Stimulated activated naive CD8-positive, alpha-beta T cell treated with anti-CD3 and anti-CD28 coated beads, Interleukin-15, amount 100 ng/mL, for 72 hours (primary cell): Measurements from ENCODE around the gene TTC28.
A peak's percentile ranks its signal among the peaks of the same experiment; 100 is the strongest.

Experiments used
- ATAC-seq: fragments of 150-1000 bp; cut with Tn5 transposase; 2 replicates; pipeline ENCODE4 v1.10.0; 2021; ENCODE audit warnings: mild to moderate bottlenecking, moderate library complexity
- DNase-seq, 2 donors: peaks; one replicate each; pipeline ENCODE4 v3.0.0; 2021 to 2022
- H3K27ac Mint-ChIP-seq, 2 donors: one replicate each; pipeline ENCODE4 v1.8.0; 2022; ENCODE audit warnings: mild to moderate bottlenecking in 2 of 2, mixed read lengths in 2 of 2, moderate library complexity in 2 of 2
- H3K27me3 Mint-ChIP-seq: one replicate; pipeline ENCODE4 v1.8.0; 2022; ENCODE audit warnings: mixed read lengths
- H3K4me1 Mint-ChIP-seq: one replicate; pipeline ENCODE4 v1.8.0; 2022; ENCODE audit warnings: mild to moderate bottlenecking, mixed read lengths
- H3K4me3 Mint-ChIP-seq, 2 donors: one replicate each; pipeline ENCODE4 v1.8.0; 2022; ENCODE audit warnings: mild to moderate bottlenecking in 2 of 2, mixed read lengths in 2 of 2, moderate library complexity in 1 of 2
- H3K9me3 Mint-ChIP-seq, 2 donors: one replicate each; pipeline ENCODE4 v1.8.0; 2022; ENCODE audit warnings: mixed read lengths in 2 of 2

TTC28 gene

DNA sequence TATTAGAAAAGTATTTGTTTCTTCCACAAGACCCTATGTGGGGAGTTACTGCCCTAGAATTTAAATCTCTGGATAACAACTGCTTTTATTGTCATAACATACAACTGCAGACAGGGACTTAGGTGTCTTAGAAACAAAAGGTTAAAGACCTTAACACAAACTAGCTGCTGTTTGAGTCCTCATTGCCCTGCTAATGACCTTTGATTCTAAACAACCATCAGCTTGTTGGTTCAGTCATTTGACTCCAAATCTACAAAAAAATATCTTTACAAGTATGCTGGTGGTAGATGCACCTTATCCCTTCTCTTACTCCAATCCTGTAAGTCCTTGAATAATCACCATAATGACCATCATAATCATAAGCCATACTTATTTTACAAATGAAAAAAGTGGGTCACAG lies 383.2 kb downstream of the TTC28 start:
- no peaks in the 10 kb centered on the region for H3K27me3 Mint-ChIP-seq
- H3K4me1 Mint-ChIP-seq: peaks cover 16% of the 10 kb centered on the region
- H3K9me3 Mint-ChIP-seq: no peaks in the 10 kb centered on the region
- no peak for DNase-seq
- ATAC-seq: no peak
- H3K4me3 Mint-ChIP-seq: no peak overlapping the region
- no peak overlapping the region for H3K27ac Mint-ChIP-seq

DNA sequence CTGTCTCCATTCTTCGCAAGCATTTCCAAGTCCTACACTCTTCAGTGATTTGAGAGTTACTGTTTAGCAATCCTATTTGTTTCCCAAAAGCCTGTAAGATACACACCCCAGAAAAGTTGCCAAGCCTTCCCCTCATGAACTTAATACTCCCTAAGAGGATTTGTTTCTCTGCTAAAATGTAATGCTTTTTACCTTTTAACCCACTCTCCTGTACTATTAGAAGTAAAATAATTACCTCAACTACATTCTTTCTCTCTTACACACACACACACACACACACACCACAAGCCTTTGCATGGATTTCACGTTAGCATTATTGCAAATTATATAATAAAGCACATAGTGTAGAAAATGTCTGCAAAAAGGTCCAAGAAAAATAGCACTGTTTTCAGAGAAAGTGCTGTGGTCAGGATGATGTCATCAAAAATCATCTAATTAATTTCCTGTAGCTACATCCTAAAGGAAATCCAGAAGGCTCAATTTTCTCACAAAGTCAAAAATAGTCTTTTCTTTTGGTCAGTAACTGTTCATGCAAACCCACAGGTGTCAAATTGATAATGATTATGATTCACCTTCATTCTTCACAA lies 396.5 kb downstream of the TTC28 start:
- ATAC-seq (no peak), DNase-seq (no peak)
- no peak overlapping the region for H3K4me3 Mint-ChIP-seq
- no peaks in the 10 kb centered on the region for H3K9me3 Mint-ChIP-seq
- no peaks in the 10 kb centered on the region for H3K4me1 Mint-ChIP-seq
- no peaks in the 10 kb centered on the region for H3K27me3 Mint-ChIP-seq
- peak overlapping the region in 1 of 2 donors; percentile 37 for H3K27ac Mint-ChIP-seq

DNA sequence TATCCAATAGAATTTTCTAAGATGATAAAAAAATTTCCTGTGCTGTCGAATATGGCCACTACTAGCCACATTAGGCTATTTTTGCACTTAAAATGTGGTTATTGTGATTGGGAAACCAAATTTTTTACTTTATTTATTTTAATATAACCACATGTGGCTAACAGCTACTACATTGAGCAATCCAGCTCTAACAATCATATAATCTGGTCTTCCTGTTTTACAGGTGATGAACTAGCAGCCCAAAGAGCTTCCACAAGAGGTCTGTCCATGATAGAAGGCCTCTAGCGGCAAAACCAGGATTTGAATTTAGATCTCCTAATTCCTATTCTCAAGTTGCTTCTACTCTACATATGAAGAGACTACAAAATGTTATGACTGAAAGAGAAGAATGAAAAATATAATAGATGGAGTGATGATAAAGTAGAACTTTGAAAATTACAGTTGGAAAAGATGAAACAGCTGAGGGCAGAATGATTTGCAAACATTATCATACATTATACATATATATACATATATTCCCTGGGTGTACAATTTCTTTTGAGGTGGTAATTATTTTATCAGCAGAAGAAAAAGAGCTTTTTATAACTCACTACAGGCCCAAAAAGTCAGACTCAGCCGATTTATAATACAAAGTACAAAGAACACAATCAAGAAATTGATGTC lies 397.1 kb downstream of the TTC28 start:
- Mint-ChIP-seq H3K9me3 (no peaks in the 10 kb centered on the region), H3K27me3 (no peaks in the 10 kb centered on the region)

DNA sequence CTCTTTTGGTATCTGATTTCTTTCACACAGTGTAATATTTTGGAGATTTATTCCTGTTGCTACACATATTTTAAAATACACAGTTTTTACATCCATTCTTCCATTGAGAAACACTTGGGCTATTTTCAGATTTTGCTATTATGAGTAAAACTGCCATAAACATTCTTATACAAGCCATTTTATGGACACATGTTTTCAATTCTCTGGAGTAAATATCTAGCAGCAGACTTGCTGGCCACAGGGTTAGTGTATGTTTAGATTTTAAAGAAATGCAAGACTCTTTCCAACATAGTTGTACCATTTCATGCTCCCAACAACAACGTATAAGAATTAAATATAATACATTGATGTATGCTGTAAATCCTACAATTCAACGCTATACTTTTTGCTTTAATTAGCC lies 399.8 kb downstream of the TTC28 start:
- no peak for DNase-seq
- H3K4me1 Mint-ChIP-seq: no peaks in the 10 kb centered on the region

More for the DNA sequence above, 397.1 kb downstream of the TTC28 start:
- ATAC-seq: no peak
- no peak for DNase-seq
- Mint-ChIP-seq H3K27ac (peak overlapping the region in 1 of 2 donors; percentile 37), H3K4me1 (no peaks in the 10 kb centered on the region), H3K4me3 (no peak overlapping the region)

DNA sequence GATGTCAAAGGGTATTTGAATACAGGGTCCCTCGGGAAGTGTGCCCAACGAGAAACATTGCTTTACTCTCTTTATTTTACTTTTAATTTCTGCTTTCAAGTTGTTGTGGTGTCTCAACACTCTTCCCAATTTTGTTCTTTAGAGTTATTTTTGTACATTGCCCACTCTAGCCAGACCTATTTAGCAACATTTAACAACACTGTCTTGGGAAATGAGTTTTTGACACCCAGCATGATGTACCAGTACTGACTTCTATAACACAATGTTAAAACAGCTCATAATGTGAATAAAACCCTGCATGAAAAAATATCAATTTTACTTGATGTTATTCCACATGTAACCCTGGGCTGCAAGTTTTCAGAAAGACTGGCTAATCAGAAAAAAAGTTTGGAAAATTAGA lies 410.4 kb downstream of the TTC28 start:
- ATAC-seq: no peak
- H3K4me1 Mint-ChIP-seq: no peaks in the 10 kb centered on the region
- no peaks in the 10 kb centered on the region for H3K27me3 Mint-ChIP-seq
- no peak overlapping the region for H3K4me3 Mint-ChIP-seq
- no peak for DNase-seq
- H3K9me3 Mint-ChIP-seq: peaks cover 6 to 9% of the 10 kb centered on the region in 2 donors
- H3K27ac Mint-ChIP-seq: no peak overlapping the region

More for the DNA sequence above, 399.8 kb downstream of the TTC28 start:
- H3K9me3 Mint-ChIP-seq: no peaks in the 10 kb centered on the region
- no peak for ATAC-seq
- no peak overlapping the region for H3K4me3 Mint-ChIP-seq
- no peak overlapping the region for H3K27ac Mint-ChIP-seq
- H3K27me3 Mint-ChIP-seq: no peaks in the 10 kb centered on the region

DNA sequence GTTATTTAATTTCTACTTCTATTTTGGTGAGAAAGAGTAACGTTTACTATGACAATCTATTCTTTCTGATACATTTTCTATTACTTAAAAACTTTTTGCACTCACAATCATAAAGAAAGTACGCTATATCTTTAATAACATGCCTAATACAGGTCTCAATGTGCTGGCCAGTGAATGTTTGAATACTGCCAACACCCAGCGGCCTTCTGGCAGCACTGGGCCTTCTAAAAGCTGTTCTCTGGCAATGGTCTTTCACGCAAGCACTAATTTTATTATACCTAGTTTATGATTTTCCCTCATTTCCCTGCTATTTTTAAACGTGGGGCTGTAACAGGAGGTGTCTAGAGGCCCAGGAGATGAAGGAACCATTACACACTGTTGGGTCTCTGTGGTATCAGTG lies 410.8 kb downstream of the TTC28 start:
- H3K4me1 Mint-ChIP-seq: no peaks in the 10 kb centered on the region
- ATAC-seq (no peak), DNase-seq (no peak)
- no peaks in the 10 kb centered on the region for H3K27me3 Mint-ChIP-seq
- peaks cover 6 to 13% of the 10 kb centered on the region in 2 donors for H3K9me3 Mint-ChIP-seq
- no peak overlapping the region for H3K27ac Mint-ChIP-seq
- H3K4me3 Mint-ChIP-seq: no peak overlapping the region

DNA sequence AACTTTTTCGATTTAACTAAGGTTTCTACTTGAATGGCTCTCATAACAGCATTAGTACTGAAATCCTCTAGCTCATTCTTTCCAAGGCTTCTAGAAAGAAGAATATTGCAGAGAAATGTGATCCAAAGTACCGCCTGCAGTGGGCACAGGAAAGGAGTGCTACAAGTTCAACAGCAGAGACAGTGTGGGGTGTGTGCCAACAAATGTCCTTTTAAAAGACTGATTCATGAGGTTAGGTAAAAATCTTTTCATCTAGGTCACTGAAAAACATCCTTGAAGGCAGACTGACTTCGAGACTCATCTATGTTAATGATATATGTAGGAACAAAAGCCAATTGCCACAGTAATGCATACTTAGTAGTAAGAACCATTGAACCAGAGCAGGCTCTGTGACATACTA lies 411.5 kb downstream of the TTC28 start:
- ATAC-seq (no peak), DNase-seq (no peak)
- Mint-ChIP-seq H3K4me1 (no peaks in the 10 kb centered on the region), H3K27me3 (no peaks in the 10 kb centered on the region), H3K4me3 (no peak overlapping the region), H3K9me3 (peaks cover 6 to 18% of the 10 kb centered on the region in 2 donors), H3K27ac (no peak overlapping the region)

DNA sequence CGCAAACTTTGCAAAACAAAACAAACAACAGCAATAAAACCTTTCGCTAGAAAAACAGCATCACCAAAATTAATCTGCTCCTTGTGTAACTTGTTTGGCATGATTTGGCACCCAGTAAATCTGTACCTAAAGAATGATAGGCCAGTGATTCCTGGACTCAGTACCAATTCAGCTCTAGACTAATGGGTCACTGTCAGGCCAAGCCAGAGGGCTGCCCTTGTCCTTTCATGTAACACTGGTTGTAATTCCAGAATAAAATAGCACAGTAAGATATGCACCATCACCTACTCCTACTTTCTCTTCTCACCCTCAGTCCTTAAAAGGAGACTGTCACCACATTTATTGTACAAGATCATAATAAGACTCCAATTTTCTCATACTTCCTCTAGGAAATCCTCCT lies 419.0 kb downstream of the TTC28 start:
- Mint-ChIP-seq H3K9me3 (peaks cover 0 to 14% of the 10 kb centered on the region in 2 donors), H3K4me3 (no peak overlapping the region), H3K27me3 (no peaks in the 10 kb centered on the region), H3K27ac (no peak overlapping the region), H3K4me1 (no peaks in the 10 kb centered on the region)
- DNase-seq: no peak
- no peak for ATAC-seq

DNA sequence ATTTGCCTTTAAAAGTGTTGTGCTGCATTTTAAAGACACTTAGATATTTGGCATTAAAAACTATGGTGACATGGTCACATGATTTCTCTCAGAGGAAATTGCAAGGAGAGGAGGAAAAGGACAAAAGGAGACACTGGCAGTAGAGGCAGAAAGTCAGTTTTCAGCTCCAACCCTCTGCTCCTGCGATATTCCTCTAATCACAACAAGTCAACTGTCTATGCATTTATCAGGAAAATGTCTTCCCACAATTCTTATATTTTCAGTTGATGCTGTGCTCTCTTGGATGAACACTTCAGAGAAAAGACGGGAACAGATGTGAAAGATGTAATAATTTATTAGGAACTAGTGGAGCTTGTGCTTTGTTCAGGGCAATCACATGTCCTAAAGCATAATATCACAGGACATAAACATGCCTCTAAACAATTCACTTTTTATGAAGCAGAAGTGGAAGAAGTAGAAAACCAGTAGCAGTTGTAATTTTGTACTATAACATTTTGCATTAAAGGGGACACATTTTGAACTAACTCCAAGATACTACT lies 419.8 kb downstream of the TTC28 start:
- H3K4me1 Mint-ChIP-seq: no peaks in the 10 kb centered on the region
- H3K4me3 Mint-ChIP-seq: no peak overlapping the region
- ATAC-seq (no peak), DNase-seq (no peak)
- no peaks in the 10 kb centered on the region for H3K27me3 Mint-ChIP-seq
- no peak overlapping the region for H3K27ac Mint-ChIP-seq
- peaks cover 0 to 14% of the 10 kb centered on the region in 2 donors for H3K9me3 Mint-ChIP-seq

DNA sequence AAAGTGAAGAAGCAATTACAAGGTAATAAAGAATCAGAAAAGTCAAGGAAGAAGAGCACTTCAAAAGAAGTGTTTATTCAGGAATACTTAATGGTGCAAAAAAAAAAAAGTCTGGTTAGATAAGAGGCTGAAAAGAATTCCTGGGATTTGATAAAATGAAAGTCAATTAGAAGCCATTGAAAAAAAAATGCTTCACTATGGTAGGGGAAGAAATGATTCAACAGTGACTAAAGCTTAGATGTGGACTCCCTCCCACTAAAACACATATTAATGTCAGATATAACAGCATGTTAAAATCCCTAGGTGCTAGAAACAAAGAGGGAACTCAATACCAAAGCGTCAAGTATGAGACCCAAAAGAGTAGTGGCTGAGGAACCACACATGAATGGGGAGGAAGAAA lies 425.2 kb downstream of the TTC28 start:
- no peaks in the 10 kb centered on the region for H3K27me3 Mint-ChIP-seq
- H3K9me3 Mint-ChIP-seq: no peaks in the 10 kb centered on the region
- no peak for DNase-seq
- H3K27ac Mint-ChIP-seq: no peak overlapping the region
- no peak overlapping the region for H3K4me3 Mint-ChIP-seq
- no peaks in the 10 kb centered on the region for H3K4me1 Mint-ChIP-seq
- no peak for ATAC-seq

DNA sequence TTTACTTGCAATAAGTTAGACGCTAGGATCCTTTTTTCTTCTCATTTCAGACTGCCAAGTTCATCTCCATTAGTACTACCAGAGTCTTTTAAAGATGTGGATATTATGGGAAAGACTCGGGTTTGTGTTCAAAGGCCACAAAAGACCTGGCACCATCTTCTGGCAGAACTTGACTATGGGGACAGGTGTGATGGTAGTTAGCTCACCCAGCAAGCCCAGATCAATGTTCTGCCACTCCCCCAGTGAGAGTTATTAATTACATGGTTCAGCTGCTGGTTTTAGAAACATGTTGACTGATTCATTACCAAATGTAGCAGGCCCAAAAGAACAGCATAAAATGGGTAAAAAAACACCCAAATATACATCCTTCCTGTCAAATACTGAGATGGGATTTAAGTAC lies 427.1 kb downstream of the TTC28 start:
- Mint-ChIP-seq H3K4me3 (no peak overlapping the region), H3K4me1 (no peaks in the 10 kb centered on the region), H3K9me3 (no peaks in the 10 kb centered on the region), H3K27ac (peak overlapping the region in 1 of 2 donors; percentile 13), H3K27me3 (no peaks in the 10 kb centered on the region)
- DNase-seq (no peak), ATAC-seq (no peak)

DNA sequence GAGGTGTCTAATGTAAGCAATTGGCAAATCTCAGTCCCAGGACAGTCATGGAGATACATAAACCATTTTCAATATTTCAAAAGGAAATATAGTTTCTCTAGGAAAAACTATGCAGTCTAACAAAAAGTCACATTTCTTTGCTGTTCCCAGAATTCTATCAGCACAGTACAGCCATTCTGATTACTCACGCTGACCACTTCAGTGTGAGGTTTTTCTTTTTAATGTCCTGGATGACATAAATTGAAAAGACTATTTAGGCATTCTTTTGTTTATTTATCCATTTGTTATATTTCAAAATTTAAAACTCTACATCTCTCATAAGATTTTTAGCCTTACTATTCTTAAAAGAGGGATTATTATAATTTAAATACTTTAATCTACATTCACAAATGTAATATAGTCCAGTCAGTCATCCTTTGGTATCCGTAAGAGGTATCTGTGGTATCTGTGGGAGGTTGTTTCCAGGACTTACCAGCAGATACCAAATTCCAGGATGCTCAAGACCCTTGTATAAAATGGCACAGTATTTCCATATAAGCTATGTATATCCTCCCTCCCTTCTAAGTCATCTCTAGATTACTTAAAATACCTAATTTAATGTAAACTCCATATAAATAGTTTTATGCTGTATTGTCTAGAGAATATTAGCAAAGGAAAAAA lies 429.5 kb downstream of the TTC28 start:
- no peak overlapping the region for H3K4me3 Mint-ChIP-seq
- no peaks in the 10 kb centered on the region for H3K27me3 Mint-ChIP-seq
- ATAC-seq (no peak), DNase-seq (no peak)
- no peaks in the 10 kb centered on the region for H3K9me3 Mint-ChIP-seq
- no peaks in the 10 kb centered on the region for H3K4me1 Mint-ChIP-seq
- no peak overlapping the region for H3K27ac Mint-ChIP-seq

DNA sequence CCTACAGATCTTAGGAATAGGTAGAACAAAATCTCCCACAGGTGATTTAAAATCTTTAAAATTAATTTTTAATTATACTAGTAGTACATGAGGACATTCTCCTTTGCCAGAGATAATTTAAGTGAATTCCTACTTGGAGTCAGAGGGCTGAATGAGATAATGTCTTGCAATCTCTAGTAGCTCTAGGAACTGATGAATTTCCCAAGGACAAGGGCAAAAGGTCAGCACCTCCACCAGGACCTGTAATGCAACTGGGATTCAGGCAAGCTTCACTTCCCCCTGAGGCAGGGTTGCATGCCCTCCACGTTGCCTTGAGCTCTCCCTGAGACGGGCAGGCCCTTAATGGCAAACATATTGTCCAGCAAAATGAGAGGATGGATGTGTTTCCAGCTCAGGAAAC lies 430.2 kb downstream of the TTC28 start:
- no peak overlapping the region for H3K4me3 Mint-ChIP-seq
- no peak overlapping the region for H3K27ac Mint-ChIP-seq
- DNase-seq (no peak), ATAC-seq (no peak)
- H3K27me3 Mint-ChIP-seq: no peaks in the 10 kb centered on the region
- H3K4me1 Mint-ChIP-seq: no peaks in the 10 kb centered on the region
- H3K9me3 Mint-ChIP-seq: no peaks in the 10 kb centered on the region

DNA sequence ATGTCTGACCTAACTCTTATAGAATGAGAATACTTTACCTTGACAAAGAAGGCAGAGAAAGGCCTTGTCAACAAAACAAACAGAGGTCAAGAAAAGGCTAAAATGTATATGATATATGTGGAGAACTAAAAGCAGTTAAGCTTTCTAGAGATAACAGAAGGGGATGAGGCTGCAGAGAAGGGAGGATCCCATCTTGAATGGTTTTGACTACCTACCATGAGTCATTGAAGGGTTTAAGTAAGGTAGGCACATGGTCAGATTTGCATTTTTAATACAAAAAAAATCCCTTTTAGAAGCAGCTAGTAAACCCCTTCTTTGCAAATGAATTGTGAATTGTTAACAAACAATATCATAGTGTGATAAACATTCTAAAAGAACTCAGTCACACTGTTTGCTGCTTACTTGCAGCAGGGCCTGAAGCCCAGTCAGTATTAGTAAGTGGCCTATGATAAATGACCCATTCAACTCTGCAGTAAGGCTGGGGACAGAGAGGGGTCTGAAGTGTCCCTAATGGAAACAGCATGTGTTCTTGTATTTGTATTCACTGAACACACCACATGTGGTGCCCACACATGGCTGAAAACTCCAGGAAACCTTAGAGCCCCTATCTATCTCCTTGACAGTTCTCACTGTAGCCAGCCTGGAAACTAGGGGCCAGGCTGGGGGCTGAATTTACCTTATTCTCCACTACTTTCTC lies 431.8 kb downstream of the TTC28 start:
- DNase-seq (no peak), ATAC-seq (no peak)
- no peaks in the 10 kb centered on the region for H3K27me3 Mint-ChIP-seq
- no peak overlapping the region for H3K27ac Mint-ChIP-seq
- H3K9me3 Mint-ChIP-seq: no peaks in the 10 kb centered on the region
- no peaks in the 10 kb centered on the region for H3K4me1 Mint-ChIP-seq
- no peak overlapping the region for H3K4me3 Mint-ChIP-seq

DNA sequence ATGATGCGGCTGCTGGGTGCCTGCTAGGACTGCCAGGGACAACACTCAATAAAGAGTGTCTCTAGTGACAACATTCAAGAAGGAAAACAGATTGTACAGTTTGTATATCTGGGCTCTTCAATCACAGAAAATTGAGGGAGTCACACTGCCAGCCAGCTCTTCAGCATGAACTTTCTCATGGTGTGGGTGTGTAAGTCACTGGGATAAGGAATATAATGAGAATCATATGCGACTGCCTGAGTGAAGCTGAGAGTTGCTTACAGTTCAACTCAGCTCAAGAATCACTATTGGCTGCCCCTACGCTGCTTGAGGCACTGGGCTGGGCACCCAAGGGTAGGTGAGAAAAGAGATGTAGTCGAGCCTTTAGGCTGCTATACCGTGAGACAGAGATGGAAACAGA lies 432.5 kb downstream of the TTC28 start:
- H3K4me1 Mint-ChIP-seq: no peaks in the 10 kb centered on the region
- H3K27ac Mint-ChIP-seq: no peak overlapping the region
- no peaks in the 10 kb centered on the region for H3K27me3 Mint-ChIP-seq
- DNase-seq: no peak
- no peak overlapping the region for H3K4me3 Mint-ChIP-seq
- no peaks in the 10 kb centered on the region for H3K9me3 Mint-ChIP-seq
- ATAC-seq: no peak

DNA sequence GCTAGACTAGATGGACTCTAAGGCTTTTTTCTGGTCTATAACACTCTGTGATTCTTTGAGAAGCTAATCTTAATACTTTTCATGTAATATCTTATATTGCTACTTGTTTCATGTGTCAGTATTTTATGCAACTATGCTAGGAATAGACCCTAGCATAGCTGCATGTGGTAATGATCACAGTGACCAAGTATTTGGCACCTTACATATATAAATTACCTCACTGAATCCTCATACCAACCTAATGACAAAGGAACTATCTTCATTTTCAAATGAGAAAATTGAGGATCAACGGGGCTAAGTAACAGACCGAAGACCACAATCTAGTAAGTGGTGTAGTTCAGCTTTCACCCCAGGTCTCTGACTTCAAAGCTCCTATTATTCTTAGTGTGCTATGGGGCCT lies 433.2 kb downstream of the TTC28 start:
- ATAC-seq (no peak), DNase-seq (no peak)
- no peak overlapping the region for H3K27ac Mint-ChIP-seq
- H3K4me1 Mint-ChIP-seq: no peaks in the 10 kb centered on the region
- H3K27me3 Mint-ChIP-seq: no peaks in the 10 kb centered on the region
- H3K4me3 Mint-ChIP-seq: no peak overlapping the region
- H3K9me3 Mint-ChIP-seq: no peaks in the 10 kb centered on the region
